ENCODE results near the gene ERN1.
A peak's percentile ranks its signal among the peaks of the same experiment; 100 is the strongest.

ERN1 gene

GRCh38 chr17:64025732-64026294 lies 104.1 kb downstream of the ERN1 start:
- no peaks in the 10 kb centered on the region for H3K36me3 ChIP-seq (ENCODE audit: insufficient read depth)
- no peak overlapping the region for H3K4me3 ChIP-seq (IDR thresholded peaks at IDR 0.05; ENCODE audit: insufficient read depth, low read depth, low read length)
- peak overlapping the region; percentile 4; the same call in 1 of the 2 replicates for H3K9ac ChIP-seq
- H4K20me1 ChIP-seq (ENCODE audit: insufficient read depth) = no peaks in the 10 kb centered on the region
- H3K79me2 ChIP-seq (ENCODE audit: insufficient read depth, low read depth) = no peaks in the 10 kb centered on the region
- peak overlapping the region; percentile 60 for H2AFZ ChIP-seq (ENCODE audit: low read depth)
- peak overlapping the region; percentile 35 for H3K4me2 ChIP-seq
- no peaks in the 10 kb centered on the region for H3K27me3 ChIP-seq (ENCODE audit: insufficient read depth, low read depth)
- peak; percentile 99 for TF ChIP-seq CTCF (conservative IDR thresholded peaks at IDR 0.05; ENCODE audit: low read depth, low read length)
- H3K27ac ChIP-seq = no peak overlapping the region
- peaks cover 36% of the 10 kb centered on the region for H3K4me1 ChIP-seq (ENCODE audit: low read depth, poor library complexity, severe bottlenecking)

GRCh38 chr17:64024781-64025731 lies 104.9 kb downstream of the ERN1 start:
- H3K27ac ChIP-seq = no peak overlapping the region

GRCh38 chr17:64024215-64024654 lies 105.7 kb downstream of the ERN1 start:
- Histone ChIP-seq H3K4me1 (ENCODE audit: low read depth, poor library complexity, severe bottlenecking) (peaks cover 39% of the 10 kb centered on the region), H3K9ac (no peak overlapping the region), H3K4me2 (no peak overlapping the region)

More at GRCh38 chr17:64024781-64025731, 104.9 kb downstream of the ERN1 start:
- peak overlapping the region; percentile 60 for H2AFZ ChIP-seq (ENCODE audit: low read depth)
- H3K9ac ChIP-seq = peak overlapping the region; percentile 4; the same call in 1 of the 2 replicates
- no peak overlapping the region for H3K4me3 ChIP-seq (IDR thresholded peaks at IDR 0.05; ENCODE audit: insufficient read depth, low read depth, low read length)
- H3K4me2 ChIP-seq = peak overlapping the region; percentile 35
- no peaks in the 10 kb centered on the region for H3K27me3 ChIP-seq (ENCODE audit: insufficient read depth, low read depth)
- H4K20me1 ChIP-seq (ENCODE audit: insufficient read depth) = no peaks in the 10 kb centered on the region
- no peaks in the 10 kb centered on the region for H3K36me3 ChIP-seq (ENCODE audit: insufficient read depth)
- no peak for TF ChIP-seq CTCF (conservative IDR thresholded peaks at IDR 0.05; ENCODE audit: low read depth, low read length)
- peaks cover 38% of the 10 kb centered on the region for H3K4me1 ChIP-seq (ENCODE audit: low read depth, poor library complexity, severe bottlenecking)
- H3K79me2 ChIP-seq (ENCODE audit: insufficient read depth, low read depth) = no peaks in the 10 kb centered on the region

GRCh38 chr17:64022611-64023063 lies 107.3 kb downstream of the ERN1 start:
- TF ChIP-seq CTCF (conservative IDR thresholded peaks at IDR 0.05; ENCODE audit: low read depth, low read length) = no peak
- H3K4me2 ChIP-seq = no peak overlapping the region
- no peaks in the 10 kb centered on the region; the same call in 1 of the 2 replicates for H3K79me2 ChIP-seq (ENCODE audit: insufficient read depth, low read depth)
- no peak overlapping the region for H3K4me3 ChIP-seq (IDR thresholded peaks at IDR 0.05; ENCODE audit: insufficient read depth, low read depth, low read length)
- H3K36me3 ChIP-seq (ENCODE audit: insufficient read depth) = no peaks in the 10 kb centered on the region
- no peaks in the 10 kb centered on the region for H3K27me3 ChIP-seq (ENCODE audit: insufficient read depth, low read depth)
- H3K27ac ChIP-seq = no peak overlapping the region
- H4K20me1 ChIP-seq (ENCODE audit: insufficient read depth) = no peaks in the 10 kb centered on the region
- no peak overlapping the region for H2AFZ ChIP-seq (ENCODE audit: low read depth)
- H3K9ac ChIP-seq = no peak overlapping the region
- H3K4me1 ChIP-seq (ENCODE audit: low read depth, poor library complexity, severe bottlenecking) = peaks cover 35% of the 10 kb centered on the region

More at GRCh38 chr17:64024215-64024654, 105.7 kb downstream of the ERN1 start:
- Histone ChIP-seq H2AFZ (ENCODE audit: low read depth) (no peak overlapping the region), H3K4me3 (IDR thresholded peaks at IDR 0.05; ENCODE audit: insufficient read depth, low read depth, low read length) (no peak overlapping the region), H3K36me3 (ENCODE audit: insufficient read depth) (no peaks in the 10 kb centered on the region), H3K27me3 (ENCODE audit: insufficient read depth, low read depth) (no peaks in the 10 kb centered on the region), H3K79me2 (ENCODE audit: insufficient read depth, low read depth) (no peaks in the 10 kb centered on the region; the same call in 1 of the 2 replicates), H4K20me1 (ENCODE audit: insufficient read depth) (no peaks in the 10 kb centered on the region), H3K27ac (no peak overlapping the region)
- no peak for TF ChIP-seq CTCF (conservative IDR thresholded peaks at IDR 0.05; ENCODE audit: low read depth, low read length)
